ACC112 (cell line): ENCODE results near the gene WIPF3.

Experiments used
- H2AFZ ChIP-seq: fragments of 200-600 bp; sonication (generic); one replicate; pipeline ENCODE4 v1.6.0; 2017; ENCODE audit warnings: antibody characterized with exemption, low read length; ENCODE audit not compliant: unreplicated experiment
- H3K27ac ChIP-seq: fragments of 200-600 bp; sonication (generic); 2 replicates; pipeline ENCODE4 v1.5.1; 2014; ENCODE audit warnings: low read depth, mild to moderate bottlenecking, antibody characterized with exemption, low read length, moderate library complexity
- H3K27me3 ChIP-seq: fragments of 200-600 bp; sonication (generic); 2 replicates; pipeline ENCODE4 v1.6.1; 2014; ENCODE audit warnings: mild to moderate bottlenecking, antibody characterized with exemption, low read length, moderate library complexity, mixed read lengths; ENCODE audit not compliant: insufficient read depth
- H3K36me3 ChIP-seq: fragments of 200-600 bp; sonication (generic); 2 replicates; pipeline ENCODE4 v1.6.1; 2016; ENCODE audit warnings: mild to moderate bottlenecking, antibody characterized with exemption, low read length, moderate library complexity, mixed read lengths; ENCODE audit not compliant: insufficient read depth
- H3K4me1 ChIP-seq: fragments of 200-600 bp; sonication (generic); one replicate; pipeline ENCODE4 v1.6.1; 2016; ENCODE audit warnings: low read length, mixed read lengths; ENCODE audit not compliant: insufficient read depth, unreplicated experiment, control insufficient read depth
- H3K4me3 ChIP-seq: fragments of 200-600 bp; sonication (generic); 2 replicates; pipeline ENCODE4 v1.5.1; 2014; ENCODE audit warnings: mild to moderate bottlenecking, low read depth, low read length
- H3K79me2 ChIP-seq: fragments of 200-600 bp; sonication (generic); one replicate; pipeline ENCODE4 v1.6.0; 2016; ENCODE audit warnings: low read length; ENCODE audit not compliant: control insufficient read depth, unreplicated experiment, insufficient read depth

WIPF3 gene

GRCh38 chr7:29809533-29810155, 3.3 kb downstream of the WIPF3 start:
- no peak overlapping the region for H3K4me3 ChIP-seq

GRCh38 chr7:29810297-29810696, 4.0 kb downstream of the WIPF3 start:
- H2AFZ ChIP-seq, result no peak overlapping the region
- no peaks in the 10 kb centered on the region for H3K36me3 ChIP-seq
- H3K4me3 ChIP-seq, result no peak overlapping the region
- H3K79me2 ChIP-seq, result no peaks in the 10 kb centered on the region
- peaks cover 91% of the 10 kb centered on the region for H3K27me3 ChIP-seq
- H3K4me1 ChIP-seq, result no peaks in the 10 kb centered on the region
- H3K27ac ChIP-seq, result no peak overlapping the region

More at GRCh38 chr7:29809533-29810155, 3.3 kb downstream of the WIPF3 start:
- Histone ChIP-seq H3K79me2 (no peaks in the 10 kb centered on the region), H3K36me3 (no peaks in the 10 kb centered on the region), H2AFZ (no peak overlapping the region), H3K27me3 (peaks cover 92% of the 10 kb centered on the region), H3K4me1 (no peaks in the 10 kb centered on the region), H3K27ac (no peak overlapping the region)

- no peak overlapping the region for H2AFZ ChIP-seq
- H3K79me2 ChIP-seq, result no peaks in the 10 kb centered on the region
- H3K4me1 ChIP-seq, result no peaks in the 10 kb centered on the region
- peaks cover 85% of the 10 kb centered on the region for H3K27me3 ChIP-seq
- H3K27ac ChIP-seq, result no peak overlapping the region
- H3K36me3 ChIP-seq, result no peaks in the 10 kb centered on the region
- no peak overlapping the region for H3K4me3 ChIP-seq
These were observed 4.6 kb downstream of the WIPF3 start for GRCh38 chr7:29810813-29811482.

GRCh38 chr7:29811586-29811985, 5.3 kb downstream of the WIPF3 start:
- Histone ChIP-seq H3K27ac (no peak overlapping the region), H3K36me3 (no peaks in the 10 kb centered on the region), H3K4me1 (no peaks in the 10 kb centered on the region), H3K27me3 (peaks cover 79% of the 10 kb centered on the region), H3K4me3 (no peak overlapping the region), H2AFZ (no peak overlapping the region), H3K79me2 (no peaks in the 10 kb centered on the region)

GRCh38 chr7:29812185-29812876, 6.0 kb downstream of the WIPF3 start:
- H3K36me3 ChIP-seq, result no peaks in the 10 kb centered on the region
- H3K27me3 ChIP-seq, result peaks cover 72% of the 10 kb centered on the region
- no peak overlapping the region for H3K27ac ChIP-seq
- no peaks in the 10 kb centered on the region for H3K4me1 ChIP-seq
- H2AFZ ChIP-seq, result no peak overlapping the region
- no peak overlapping the region for H3K4me3 ChIP-seq
- H3K79me2 ChIP-seq, result no peaks in the 10 kb centered on the region

GRCh38 chr7:29815181-29816105, 9.1 kb downstream of the WIPF3 start:
- no peak overlapping the region for H3K4me3 ChIP-seq
- no peaks in the 10 kb centered on the region for H3K4me1 ChIP-seq
- no peaks in the 10 kb centered on the region for H3K79me2 ChIP-seq
- H2AFZ ChIP-seq, result no peak overlapping the region
- H3K27ac ChIP-seq, result no peak overlapping the region
- H3K36me3 ChIP-seq, result no peaks in the 10 kb centered on the region
- peaks cover 56% of the 10 kb centered on the region for H3K27me3 ChIP-seq

GRCh38 chr7:29818308-29818707, 12.0 kb downstream of the WIPF3 start:
- Histone ChIP-seq H3K36me3 (no peaks in the 10 kb centered on the region), H3K4me1 (no peaks in the 10 kb centered on the region), H3K4me3 (no peak overlapping the region), H3K27ac (no peak overlapping the region), H3K79me2 (no peaks in the 10 kb centered on the region), H2AFZ (no peak overlapping the region), H3K27me3 (peaks cover 43% of the 10 kb centered on the region)

- H3K4me3 ChIP-seq, result no peak overlapping the region
- no peak overlapping the region for H2AFZ ChIP-seq
- H3K4me1 ChIP-seq, result no peaks in the 10 kb centered on the region
- no peaks in the 10 kb centered on the region for H3K79me2 ChIP-seq
- H3K27me3 ChIP-seq, result peaks cover 10% of the 10 kb centered on the region; the same call in 1 of the 2 replicates
- no peaks in the 10 kb centered on the region for H3K36me3 ChIP-seq
- no peak overlapping the region for H3K27ac ChIP-seq
These were observed 19.6 kb downstream of the WIPF3 start for GRCh38 chr7:29825775-29826529.

- no peak overlapping the region for H2AFZ ChIP-seq
- H3K36me3 ChIP-seq, result no peaks in the 10 kb centered on the region
- H3K4me3 ChIP-seq, result no peak overlapping the region
- no peak overlapping the region for H3K27ac ChIP-seq
- no peaks in the 10 kb centered on the region for H3K4me1 ChIP-seq
- H3K27me3 ChIP-seq, result peaks cover 9% of the 10 kb centered on the region; the same call in 1 of the 2 replicates
- H3K79me2 ChIP-seq, result no peaks in the 10 kb centered on the region
These were observed 20.2 kb downstream of the WIPF3 start for GRCh38 chr7:29826530-29826822.

- no peaks in the 10 kb centered on the region for H3K4me1 ChIP-seq
- H3K27me3 ChIP-seq, result peaks cover 5% of the 10 kb centered on the region; the same call in 1 of the 2 replicates
- H3K36me3 ChIP-seq, result no peaks in the 10 kb centered on the region
- no peak overlapping the region for H3K27ac ChIP-seq
- H3K4me3 ChIP-seq, result no peak overlapping the region
- no peaks in the 10 kb centered on the region for H3K79me2 ChIP-seq
- no peak overlapping the region for H2AFZ ChIP-seq
These were observed 20.6 kb downstream of the WIPF3 start for GRCh38 chr7:29826904-29827303.
